ENCODE measurements around the gene SETD2. TPM values are rescaled to one million over a fixed set of nuclear protein-coding genes. Genes with fewer than 3 reads are reported as not detected.
A peak's percentile ranks its signal among the peaks of the same experiment; 100 is the strongest.

SETD2 gene
- total and polyA plus RNA-seq, 2 donors (not counting 1 experiment from before 2014, with no cell fraction given): 22.6 to 91.4 TPM

GRCh38 chr3:47007482-47008233, 156.3 kb downstream of the SETD2 start:
- H3K27me3 Mint-ChIP-seq: no peaks in the 10 kb centered on the region
- H3K36me3 ChIP-seq (replicated peaks in 1 of 2; ENCODE audit: control extremely low read depth in 1 of 2, control insufficient read depth in 1 of 2, extremely low read depth in 1 of 2, insufficient read depth in 2 of 2, low read length in 1 of 2): peaks cover 0 to 36% of the 10 kb centered on the region in 2 experiments
- TF ChIP-seq EZH2 (IDR thresholded peaks at IDR 0.05; ENCODE audit: borderline replicate concordance, insufficient read depth, low read depth, low read length, poor library complexity, severe bottlenecking) (no peak), CTCF (IDR thresholded peaks at IDR 0.05) (no peak)
- H3K27me3 ChIP-seq (replicated peaks in 1 of 4; ENCODE audit: control extremely low read depth in 1 of 4, control insufficient read depth in 3 of 4, insufficient read depth in 4 of 4, low read length in 3 of 4): no peaks in the 10 kb centered on the region
- POLR2A ChIA-PET: no interaction called here
- H3K9me3 Mint-ChIP-seq (ENCODE audit: insufficient read depth): no peaks in the 10 kb centered on the region
- intact Hi-C loops (cut with micrococcal nuclease): loop anchor here (5.0 kb wide), 1 partner anchor 315 kb away; the partner anchor contains the start of gene ALS2CL
- no peak overlapping the region for H3K9ac ChIP-seq (ENCODE audit: low read length)
- H3K4me2 ChIP-seq (replicated peaks; ENCODE audit: low read depth, low read length, poor library complexity, severe bottlenecking): no peak overlapping the region
- no peak overlapping the region for H2AFZ ChIP-seq (ENCODE audit: insufficient read depth, low read depth, low read length, poor library complexity, severe bottlenecking)
- peaks cover 6 to 17% of the 10 kb centered on the region in 2 donors for H3K4me1 ChIP-seq (ENCODE audit: control insufficient read depth in 2 of 2, insufficient read depth in 2 of 2, low read length in 2 of 2)
- H3K79me2 ChIP-seq (ENCODE audit: control insufficient read depth, insufficient read depth, low read length): no peaks in the 10 kb centered on the region
- no peaks in the 10 kb centered on the region for H4K20me1 ChIP-seq (ENCODE audit: control insufficient read depth, insufficient read depth, low read length, poor library complexity, severe bottlenecking)
- no peak for DNase-seq
- H3K27ac Mint-ChIP-seq: no peak overlapping the region
- CTCF ChIA-PET: interaction anchor here (0.7 kb wide), 1 partner anchor 320 kb away, joined by 3 read pairs; no protein-coding TSS in a partner anchor
- peaks cover 10% of the 10 kb centered on the region for H3K4me1 Mint-ChIP-seq
- 94% methylated on average over 16 of the region's 16 CpGs for WGBS (ENCODE audit: insufficient coverage)
- no peak for ATAC-seq (ENCODE audit: low read depth)
- H3K4me3 ChIP-seq (ENCODE audit: control extremely low read depth in 1 of 5, extremely low read depth in 1 of 5, insufficient read depth in 1 of 5, low read depth in 2 of 5, low read length in 4 of 5): no peak overlapping the region
- H3K27ac ChIP-seq (ENCODE audit: low read length in 2 of 2): no peak overlapping the region
- H3K4me3 Mint-ChIP-seq: peak overlapping the region; percentile 79
- H3K9me3 ChIP-seq (ENCODE audit: control extremely low read depth in 1 of 3, control insufficient read depth in 2 of 3, insufficient read depth in 1 of 3, low read length in 2 of 3): no peaks in the 10 kb centered on the region

GRCh38 chr3:47007001-47007400, 156.9 kb downstream of the SETD2 start:
- Histone ChIP-seq H3K4me1 (ENCODE audit: control insufficient read depth in 2 of 2, insufficient read depth in 2 of 2, low read length in 2 of 2) (peaks cover 6 to 17% of the 10 kb centered on the region in 2 donors), H3K9ac (ENCODE audit: low read length) (no peak overlapping the region), H3K36me3 (replicated peaks in 1 of 2; ENCODE audit: control extremely low read depth in 1 of 2, control insufficient read depth in 1 of 2, extremely low read depth in 1 of 2, insufficient read depth in 2 of 2, low read length in 1 of 2) (peaks cover 0 to 42% of the 10 kb centered on the region in 2 experiments), H3K27ac (ENCODE audit: low read length in 2 of 2) (no peak overlapping the region), H3K27me3 (replicated peaks in 1 of 4; ENCODE audit: control extremely low read depth in 1 of 4, control insufficient read depth in 3 of 4, insufficient read depth in 4 of 4, low read length in 3 of 4) (no peaks in the 10 kb centered on the region), H3K79me2 (ENCODE audit: control insufficient read depth, insufficient read depth, low read length) (no peaks in the 10 kb centered on the region), H3K9me3 (ENCODE audit: control extremely low read depth in 1 of 3, control insufficient read depth in 2 of 3, insufficient read depth in 1 of 3, low read length in 2 of 3) (no peaks in the 10 kb centered on the region), H2AFZ (ENCODE audit: insufficient read depth, low read depth, low read length, poor library complexity, severe bottlenecking) (no peak overlapping the region), H4K20me1 (ENCODE audit: control insufficient read depth, insufficient read depth, low read length, poor library complexity, severe bottlenecking) (no peaks in the 10 kb centered on the region), H3K4me2 (replicated peaks; ENCODE audit: low read depth, low read length, poor library complexity, severe bottlenecking) (no peak overlapping the region), H3K4me3 (ENCODE audit: control extremely low read depth in 1 of 5, extremely low read depth in 1 of 5, insufficient read depth in 1 of 5, low read depth in 2 of 5, low read length in 4 of 5) (no peak overlapping the region)
- H3K9me3 Mint-ChIP-seq (ENCODE audit: insufficient read depth): no peaks in the 10 kb centered on the region
- no peak overlapping the region for H3K27ac Mint-ChIP-seq
- WGBS (ENCODE audit: insufficient coverage): 100% methylated on average over 2 of the region's 3 CpGs
- CTCF ChIA-PET: interaction anchor here (0.9 to 1.0 kb wide), 2 partner anchors 39 to 84 kb away, joined by 4 to 5 read pairs; no protein-coding TSS in a partner anchor
- no peak for DNase-seq
- no peaks in the 10 kb centered on the region for H3K27me3 Mint-ChIP-seq
- TF ChIP-seq EZH2 (IDR thresholded peaks at IDR 0.05; ENCODE audit: borderline replicate concordance, insufficient read depth, low read depth, low read length, poor library complexity, severe bottlenecking) (no peak), CTCF (IDR thresholded peaks at IDR 0.05) (no peak)
- no peak for ATAC-seq (ENCODE audit: low read depth)
- intact Hi-C loops (cut with micrococcal nuclease): loop anchor here (5.0 kb wide), 1 partner anchor 315 kb away; the partner anchor contains the start of gene ALS2CL
- POLR2A ChIA-PET: no interaction called here
- no peak overlapping the region for H3K4me3 Mint-ChIP-seq
- peaks cover 10% of the 10 kb centered on the region for H3K4me1 Mint-ChIP-seq

Data from B cell (primary cell).